Brain pericyte (primary cell): ENCODE measurements around the gene SCFD2.

Source experiments
- DNase-seq: peaks from one replicate; pipeline ENCODE4 v3.0.0-alpha.2; 2012; ENCODE audit warnings: low read depth, low spot score

Gene SCFD2

GRCh38 chr4:52883707-52884669 is 481.9 kb downstream of the SCFD2 start:
- DNase-seq = no peak

- DNase-seq = no peak
Observed at GRCh38 chr4:52883183-52883621, 482.7 kb downstream of the SCFD2 start.

- no peak for DNase-seq
Observed at GRCh38 chr4:52880994-52881393, 484.9 kb downstream of the SCFD2 start.

- DNase-seq = no peak
Observed at GRCh38 chr4:52879471-52879870, 486.4 kb downstream of the SCFD2 start.

- DNase-seq = no peak
Observed at GRCh38 chr4:52877694-52878093, 488.2 kb downstream of the SCFD2 start.

- no peak for DNase-seq
Observed at GRCh38 chr4:52877036-52877435, 488.8 kb downstream of the SCFD2 start.

GRCh38 chr4:52876069-52876468 is 489.8 kb downstream of the SCFD2 start:
- no peak for DNase-seq

- no peak for DNase-seq
Observed at GRCh38 chr4:52874948-52875347, 490.9 kb downstream of the SCFD2 start.

GRCh38 chr4:52873861-52874343 is 492.0 kb downstream of the SCFD2 start:
- no peak for DNase-seq

GRCh38 chr4:52873191-52873590 is 492.7 kb downstream of the SCFD2 start:
- DNase-seq = no peak

GRCh38 chr4:52870225-52870624 is 495.6 kb downstream of the SCFD2 start:
- no peak for DNase-seq

- DNase-seq = no peak
Observed at GRCh38 chr4:52869656-52870055, 496.2 kb downstream of the SCFD2 start.

- DNase-seq = no peak
Observed at GRCh38 chr4:52869196-52869595, 496.7 kb downstream of the SCFD2 start.

- no peak for DNase-seq
Observed at GRCh38 chr4:52868133-52868532, 497.7 kb downstream of the SCFD2 start.

GRCh38 chr4:52867163-52867562 is 498.7 kb downstream of the SCFD2 start:
- DNase-seq = no peak

GRCh38 chr4:52866734-52867133 is 499.1 kb downstream of the SCFD2 start:
- no peak for DNase-seq

GRCh38 chr4:52865300-52865699 is 500.6 kb downstream of the SCFD2 start:
- DNase-seq = no peak

- DNase-seq = no peak
Observed at GRCh38 chr4:52864793-52865192, 501.1 kb downstream of the SCFD2 start.

GRCh38 chr4:52863324-52863723 is 502.5 kb downstream of the SCFD2 start:
- no peak for DNase-seq

GRCh38 chr4:52862639-52863161 is 503.2 kb downstream of the SCFD2 start:
- no peak for DNase-seq

- no peak for DNase-seq
Observed at GRCh38 chr4:52861879-52862616, 503.8 kb downstream of the SCFD2 start, which contains the start of gene RASL11B. RASL11B (plus strand) TSS chr4:52862317; CDS start chr4:52862508, 191 bp downstream.

- no peak for DNase-seq
Observed at GRCh38 chr4:52861171-52861823, 504.6 kb downstream of the SCFD2 start.
